Fibroblast of mammary gland (primary cell): ENCODE results near the gene MTPN.

Experiments used
- DNase-seq: peaks from one replicate; pipeline ENCODE4 v3.0.0-alpha.2; 2010; ENCODE audit warnings: low read depth
- H3K4me3 ChIP-seq: 2 replicates; pipeline ENCODE4 v1.5.1; 2011; ENCODE audit warnings: low read depth, mild to moderate bottlenecking, low read length, moderate library complexity; ENCODE audit not compliant: control insufficient read depth
- TF ChIP-seq, protein P1 (sequence below): conservative IDR thresholded peaks from 2 replicates; pipeline ENCODE4 v1.5.1; 2011; ENCODE audit warnings: low read depth, low read length, inconsistent platforms; ENCODE audit not compliant: control insufficient read depth, insufficient read depth

The MTPN gene

DNA sequence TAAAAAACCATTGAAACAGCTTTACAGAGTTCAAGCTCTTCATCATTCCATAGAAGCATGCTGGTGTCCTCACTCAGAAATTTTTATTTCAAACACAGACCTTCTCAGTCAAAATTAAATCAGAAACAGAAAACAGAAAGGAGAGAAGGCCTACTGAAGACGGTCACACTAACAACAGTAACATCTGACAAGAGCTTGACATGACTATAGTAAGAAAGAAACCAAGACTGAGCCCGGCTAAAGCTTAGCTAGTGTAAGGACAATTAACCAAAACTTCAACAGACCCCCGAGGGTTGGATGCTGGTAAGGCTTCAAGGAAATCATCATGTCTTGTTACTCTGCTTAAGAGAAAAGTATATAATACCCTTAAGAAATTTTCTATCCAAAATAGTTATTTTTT lies 38.6 kb downstream of the MTPN start:
- no peak for DNase-seq
- H3K4me3 ChIP-seq: no peak overlapping the region
- TF ChIP-seq, protein P1, sequence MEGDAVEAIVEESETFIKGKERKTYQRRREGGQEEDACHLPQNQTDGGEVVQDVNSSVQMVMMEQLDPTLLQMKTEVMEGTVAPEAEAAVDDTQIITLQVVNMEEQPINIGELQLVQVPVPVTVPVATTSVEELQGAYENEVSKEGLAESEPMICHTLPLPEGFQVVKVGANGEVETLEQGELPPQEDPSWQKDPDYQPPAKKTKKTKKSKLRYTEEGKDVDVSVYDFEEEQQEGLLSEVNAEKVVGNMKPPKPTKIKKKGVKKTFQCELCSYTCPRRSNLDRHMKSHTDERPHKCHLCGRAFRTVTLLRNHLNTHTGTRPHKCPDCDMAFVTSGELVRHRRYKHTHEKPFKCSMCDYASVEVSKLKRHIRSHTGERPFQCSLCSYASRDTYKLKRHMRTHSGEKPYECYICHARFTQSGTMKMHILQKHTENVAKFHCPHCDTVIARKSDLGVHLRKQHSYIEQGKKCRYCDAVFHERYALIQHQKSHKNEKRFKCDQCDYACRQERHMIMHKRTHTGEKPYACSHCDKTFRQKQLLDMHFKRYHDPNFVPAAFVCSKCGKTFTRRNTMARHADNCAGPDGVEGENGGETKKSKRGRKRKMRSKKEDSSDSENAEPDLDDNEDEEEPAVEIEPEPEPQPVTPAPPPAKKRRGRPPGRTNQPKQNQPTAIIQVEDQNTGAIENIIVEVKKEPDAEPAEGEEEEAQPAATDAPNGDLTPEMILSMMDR: no peak

DNA sequence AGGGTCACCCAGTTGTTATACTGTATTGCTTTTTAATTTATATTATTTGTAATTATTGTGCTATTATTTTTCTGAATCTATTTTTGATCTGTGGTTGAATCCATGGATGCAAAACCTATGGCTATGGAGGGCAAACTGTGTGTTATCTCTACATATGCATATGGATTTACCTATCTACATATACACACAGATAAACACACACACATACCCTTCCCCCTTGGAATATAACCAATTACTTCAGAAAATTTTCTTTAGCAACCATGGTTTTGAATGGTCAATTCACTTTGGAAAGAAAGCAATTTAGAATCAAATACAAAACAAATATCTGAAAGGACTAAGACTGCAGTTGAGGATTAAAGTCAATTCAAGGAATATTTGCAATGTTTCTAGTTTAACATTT lies 39.1 kb downstream of the MTPN start:
- TF ChIP-seq, protein P1: no peak
- DNase-seq: no peak
- no peak overlapping the region for H3K4me3 ChIP-seq

DNA sequence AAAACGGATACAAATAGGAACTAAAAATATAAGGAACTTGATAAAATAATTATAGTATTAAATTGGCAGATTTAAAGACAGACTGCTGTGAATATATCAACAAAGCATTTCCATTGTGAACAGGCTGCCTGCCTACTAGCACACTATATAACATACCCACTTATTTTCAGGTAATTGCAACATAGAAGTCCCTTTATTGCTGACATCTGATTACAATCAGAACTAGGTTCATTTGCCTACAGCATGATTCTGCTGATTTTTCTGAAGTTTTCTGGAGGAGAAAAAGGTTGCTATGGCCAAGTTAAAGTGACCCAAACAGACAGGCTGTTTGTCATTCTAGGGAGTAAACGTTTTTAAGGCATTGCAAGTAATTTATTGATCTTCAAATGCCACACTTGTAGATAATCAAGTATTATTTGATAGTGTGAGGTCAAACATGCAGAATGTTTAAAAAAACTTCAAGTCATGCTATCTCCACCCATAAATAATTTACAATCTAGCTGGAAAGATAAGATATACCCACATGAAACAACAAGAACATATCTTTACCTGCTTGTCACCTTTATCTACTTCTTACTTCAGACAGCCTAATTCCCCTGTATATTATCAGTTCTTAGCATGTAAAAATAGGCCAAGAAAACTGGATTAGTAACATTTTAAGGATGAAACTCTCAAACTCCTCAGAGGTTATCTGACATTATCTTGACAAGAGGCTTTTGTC lies 40.5 kb downstream of the MTPN start:
- H3K4me3 ChIP-seq: no peak overlapping the region
- TF ChIP-seq, protein P1: no peak
- no peak for DNase-seq

DNA sequence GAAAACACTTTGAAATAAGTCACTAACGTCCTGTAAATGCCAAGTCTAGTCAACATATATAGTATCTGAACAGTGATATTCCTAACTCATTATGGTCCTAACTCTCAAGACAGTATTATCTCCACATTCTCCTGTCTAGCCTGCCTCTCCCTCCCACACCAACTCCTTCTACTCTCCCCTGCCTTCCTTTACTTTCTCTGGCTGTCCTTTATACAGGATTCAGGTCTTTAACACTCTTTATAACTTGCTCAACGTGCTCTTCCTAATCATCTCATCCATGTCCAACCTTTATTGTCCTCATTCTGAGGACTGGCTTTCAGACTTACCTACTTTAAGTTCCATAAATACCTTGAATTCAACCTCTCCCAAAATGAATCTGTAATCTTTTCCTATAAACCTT lies 42.5 kb downstream of the MTPN start:
- H3K4me3 ChIP-seq: no peak overlapping the region
- TF ChIP-seq, protein P1: no peak
- DNase-seq: no peak

DNA sequence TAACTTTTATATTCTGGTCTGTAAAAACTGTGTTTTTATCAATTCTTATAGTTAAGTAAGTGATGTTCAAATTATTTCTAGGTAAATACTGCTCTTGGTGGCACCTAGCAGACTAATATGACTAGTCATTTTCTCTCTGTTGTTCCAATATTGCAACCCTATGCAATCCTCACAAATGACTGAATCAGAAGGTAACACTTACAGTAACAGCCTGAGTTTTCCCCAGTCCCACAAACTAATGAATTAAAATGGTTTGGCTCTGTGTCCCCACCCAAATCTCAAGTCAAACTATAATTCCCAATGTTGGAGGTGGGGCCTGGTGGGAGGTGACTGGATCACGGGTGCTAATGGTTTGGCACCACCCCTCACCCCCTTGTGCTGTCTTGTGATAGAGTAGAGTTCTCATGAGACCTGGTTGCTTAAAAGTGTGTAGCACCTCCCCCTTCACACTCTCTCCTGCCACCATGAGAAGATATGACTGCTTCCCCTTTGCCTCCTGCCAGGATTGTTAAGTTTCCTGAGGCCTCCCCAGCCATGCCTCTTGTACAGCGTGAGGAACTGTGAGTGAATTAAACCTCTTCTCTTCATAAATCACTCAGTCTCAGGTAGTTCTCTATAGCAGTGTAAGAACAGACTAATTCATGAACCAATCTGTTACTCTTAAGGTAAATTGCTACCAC lies 43.5 kb downstream of the MTPN start:
- TF ChIP-seq, protein P1: no peak
- no peak overlapping the region for H3K4me3 ChIP-seq
- no peak for DNase-seq

DNA sequence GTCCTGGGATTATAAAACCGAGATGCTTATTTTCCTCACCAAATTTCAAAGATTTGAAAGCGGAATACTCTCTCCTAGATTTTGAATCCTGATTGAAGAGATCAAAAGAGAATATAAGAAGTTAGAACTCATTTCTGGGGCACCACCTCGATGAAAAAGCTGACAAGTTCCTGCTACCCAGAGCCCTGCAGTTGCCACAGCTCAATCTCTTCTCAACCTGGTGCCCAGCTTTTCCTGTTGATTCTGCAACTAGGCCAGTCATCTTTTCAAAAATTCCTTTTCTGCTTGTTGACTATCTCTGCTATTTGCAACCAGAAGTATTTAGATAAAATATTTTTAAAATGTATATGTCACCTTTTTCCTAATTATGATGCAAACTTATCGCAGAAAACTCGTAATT lies 45.0 kb downstream of the MTPN start:
- no peak for DNase-seq
- TF ChIP-seq, protein P1: no peak
- H3K4me3 ChIP-seq: no peak overlapping the region
